CD14-positive monocyte (primary cell): ENCODE results near the gene TRPM2. TPM values are rescaled to one million over a fixed set of nuclear protein-coding genes. Genes with fewer than 3 reads are reported as not detected.
A peak's percentile ranks its signal among the peaks of the same experiment; 100 is the strongest.

Experiments used
- DNase-seq, 3 donors: peaks; one replicate each; pipeline ENCODE4 v3.0.0-alpha.2; 2011 to 2022
- H2AFZ ChIP-seq: 2 replicates; pipeline ENCODE4 v1.6.0; 2012; ENCODE audit warnings: mild to moderate bottlenecking, low read depth, low read length, inconsistent platforms; ENCODE audit not compliant: insufficient read depth, poor library complexity, severe bottlenecking
- H3K27ac ChIP-seq, 2 donors: 1 replicate in 1 of 2; 2 replicates in 1 of 2; pipeline ENCODE4 v1.5.1; 2012 to 2013; ENCODE audit warnings: low read length in 2 of 2, control low read depth in 1 of 2, inconsistent platforms in 1 of 2, low read depth in 1 of 2, mild to moderate bottlenecking in 1 of 2
- H3K27me3 ChIP-seq, 2 donors: one replicate each; pipeline versions ENCODE4 v1.6.0 to v1.6.1; 2011 to 2013; ENCODE audit warnings: low read length in 2 of 2; ENCODE audit not compliant: control insufficient read depth in 2 of 2, insufficient read depth in 2 of 2
- H3K36me3 ChIP-seq, 2 donors: replicated peaks in 1 of 2; 1 replicate in 1 of 2; 2 replicates in 1 of 2; pipeline versions ENCODE4 v1.5.1 to v1.6.1; 2012 to 2013; ENCODE audit warnings: low read length in 2 of 2, control low read depth in 1 of 2, inconsistent platforms in 1 of 2, mild to moderate bottlenecking in 1 of 2; ENCODE audit not compliant: insufficient read depth in 2 of 2, control insufficient read depth in 1 of 2
- H3K4me1 ChIP-seq, 2 donors: 1 replicate in 1 of 2; 2 replicates in 1 of 2; pipeline versions ENCODE4 v1.5.1 to v1.6.1; 2012 to 2013; ENCODE audit warnings: low read length in 2 of 2, control low read depth in 1 of 2, inconsistent platforms in 1 of 2, mild to moderate bottlenecking in 1 of 2, moderate library complexity in 1 of 2; ENCODE audit not compliant: insufficient read depth in 2 of 2, control insufficient read depth in 1 of 2
- H3K4me2 ChIP-seq: replicated peaks from 2 replicates; pipeline ENCODE3; 2012; ENCODE audit warnings: low read length, moderate library complexity, mild to moderate bottlenecking; ENCODE audit not compliant: poor library complexity, severe bottlenecking; ENCODE audit errors: extremely low read depth
- H3K4me3 ChIP-seq, 3 experiments: fragments of 200-600 bp in 1 of 3; sonication (generic) in 1 of 3; replicated peaks in 1 of 3; 1 replicate in 2 of 3; 2 replicates in 1 of 3; pipeline ENCODE4 v1.5.1; 2011 to 2013; ENCODE audit warnings: low read length in 3 of 3, mild to moderate bottlenecking in 3 of 3, control low read depth in 2 of 3, low read depth in 2 of 3, inconsistent platforms in 1 of 3, moderate library complexity in 1 of 3
- H3K79me2 ChIP-seq: 2 replicates; pipeline ENCODE4 v1.6.0; 2012; ENCODE audit warnings: mild to moderate bottlenecking, control low read depth, inconsistent platforms, low read length, moderate library complexity; ENCODE audit not compliant: insufficient read depth
- H3K9ac ChIP-seq: 2 replicates; pipeline ENCODE4 v1.6.0; 2017; ENCODE audit warnings: low read length, mild to moderate bottlenecking; ENCODE audit not compliant: insufficient read depth, poor library complexity, severe bottlenecking
- H3K9me3 ChIP-seq, 2 donors: replicated peaks in 1 of 2; 1 replicate in 1 of 2; 2 replicates in 1 of 2; pipeline versions ENCODE4 v1.5.1 to v1.6.1; 2012 to 2013; ENCODE audit warnings: low read length in 2 of 2, control low read depth in 1 of 2; ENCODE audit not compliant: control insufficient read depth in 1 of 2, insufficient read depth in 1 of 2
- H4K20me1 ChIP-seq: 2 replicates; pipeline ENCODE4 v1.6.0; 2012; ENCODE audit warnings: mild to moderate bottlenecking, low read length, control low read depth, moderate library complexity; ENCODE audit not compliant: insufficient read depth
- H3K27ac Mint-ChIP-seq, 7 donors: one replicate each; pipeline ENCODE4 v1.8.0; 2020; ENCODE audit warnings: mild to moderate bottlenecking in 7 of 7, mixed read lengths in 7 of 7, moderate library complexity in 6 of 7, inconsistent platforms in 2 of 7
- H3K27me3 Mint-ChIP-seq, 3 donors: one replicate each; pipeline ENCODE4 v1.8.0; 2021 to 2022; ENCODE audit warnings: low read depth in 3 of 3, mild to moderate bottlenecking in 3 of 3, mixed read lengths in 3 of 3, moderate library complexity in 3 of 3, inconsistent platforms in 1 of 3
- H3K36me3 Mint-ChIP-seq, 2 donors: one replicate each; pipeline ENCODE4 v1.8.0; 2020; ENCODE audit warnings: mixed read lengths in 2 of 2, inconsistent platforms in 1 of 2, mild to moderate bottlenecking in 1 of 2
- H3K4me1 Mint-ChIP-seq: one replicate; pipeline ENCODE4 v1.8.0; 2020; ENCODE audit warnings: mild to moderate bottlenecking, mixed read lengths
- H3K4me3 Mint-ChIP-seq, 2 donors: one replicate each; pipeline ENCODE4 v1.8.0; 2020; ENCODE audit warnings: mild to moderate bottlenecking in 2 of 2, mixed read lengths in 2 of 2, moderate library complexity in 1 of 2
- H3K9me3 Mint-ChIP-seq, 7 donors: one replicate each; pipeline ENCODE4 v1.8.0; 2020 to 2022; ENCODE audit warnings: mixed read lengths in 7 of 7, mild to moderate bottlenecking in 6 of 7, moderate library complexity in 6 of 7, inconsistent platforms in 2 of 7
- CTCF ChIP-seq: fragments of 200-600 bp; IDR thresholded peaks from one replicate; pipeline ENCODE4 v1.8.0; 2022; ENCODE audit warnings: antibody characterized with exemption, mild to moderate bottlenecking
- WGBS: methylation state at CpG from one replicate; pipeline ENCODE4 v1.1.5; 2013; ENCODE audit warnings: missing lambda C conversion rate; ENCODE audit not compliant: insufficient coverage; 5-methylcytosine and 5-hydroxymethylcytosine counted together
- intact Hi-C, 2 donors: fragments of 100-400 bp; cut with micrococcal nuclease; formaldehyde crosslinking; loops; one replicate each; pipeline versions ENCODE4 v1.15.0 to v1.15.1; 2023
- polyA plus RNA-seq, 3 donors: library from polyadenylated mRNA; depleted of rRNA in 1 of 3; unstranded in 2 of 3; stranded (reverse) in 1 of 3; fragments of 300-500 nt in 2 of 3; fragments of >200 nt in 1 of 3; fragmentation: Illumina TruSeq in 2 of 3; gene quantifications; 1 replicate in 2 of 3; 2 replicates in 1 of 3; pipeline ENCODE4 v1.2.3, GENCODE V29; 2012 to 2021

Gene TRPM2
- polyA plus RNA-seq, 3 donors: 7.6 to 21.6 (median 12.2) TPM

- Histone ChIP-seq H2AFZ (no peak overlapping the region), H3K9ac (no peak overlapping the region), H3K4me1 (peaks cover 4 to 7% of the 10 kb centered on the region in 2 donors), H3K4me3 (no peak overlapping the region), H3K27me3 (no peaks in the 10 kb centered on the region), H3K4me2 (no peak overlapping the region), H3K36me3 (peaks cover 53% of the 10 kb centered on the region in 2 donors), H3K27ac (no peak overlapping the region), H3K79me2 (peaks cover 52% of the 10 kb centered on the region), H3K9me3 (no peaks in the 10 kb centered on the region), H4K20me1 (peaks cover 95% of the 10 kb centered on the region)
- Mint-ChIP-seq H3K36me3 (peaks cover 41 to 51% of the 10 kb centered on the region in 2 donors), H3K4me3 (no peak overlapping the region), H3K27me3 (peaks cover 0 to 3% (median 0%) of the 10 kb centered on the region in 3 donors), H3K27ac (peak overlapping the region in 3 of 7 donors; percentile 38 to 58 (median 57)), H3K4me1 (peaks cover 19% of the 10 kb centered on the region), H3K9me3 (no peaks in the 10 kb centered on the region)
- no peak for DNase-seq
- intact Hi-C loops: no loop called here
- TF ChIP-seq CTCF: no peak
- WGBS: 96% methylated on average over 11 of the region's 21 CpGs
Observed at GRCh38 chr21:44306936-44307704, 46.3 kb upstream of the TRPM2 start.

GRCh38 chr21:44310628-44311507 lies 42.6 kb upstream of the TRPM2 start:
- Histone ChIP-seq H3K36me3 (peaks cover 85 to 90% of the 10 kb centered on the region in 2 donors), H2AFZ (no peak overlapping the region), H3K27ac (no peak overlapping the region), H3K4me2 (no peak overlapping the region), H3K27me3 (no peaks in the 10 kb centered on the region), H3K9ac (no peak overlapping the region), H4K20me1 (peaks cover 82% of the 10 kb centered on the region), H3K4me1 (no peaks in the 10 kb centered on the region), H3K9me3 (no peaks in the 10 kb centered on the region), H3K4me3 (no peak overlapping the region), H3K79me2 (peaks cover 15% of the 10 kb centered on the region)
- H3K36me3 Mint-ChIP-seq: peaks cover 48 to 74% of the 10 kb centered on the region in 2 donors
- H3K4me1 Mint-ChIP-seq: no peaks in the 10 kb centered on the region
- H3K27me3 Mint-ChIP-seq: peaks cover 0 to 2% (median 0%) of the 10 kb centered on the region in 3 donors
- intact Hi-C loops: no loop called here
- no peaks in the 10 kb centered on the region for H3K9me3 Mint-ChIP-seq
- no peak overlapping the region for H3K4me3 Mint-ChIP-seq
- DNase-seq: no peak
- no peak overlapping the region for H3K27ac Mint-ChIP-seq
- TF ChIP-seq CTCF: no peak
- 98% methylated on average over 20 of the region's 28 CpGs for WGBS
